Ovary (tissue), 3 donors: ENCODE measurements around the gene SAXO2.

Experiments
- EP300 ChIP-seq: sonication (generic); formaldehyde crosslinking; IDR thresholded peaks from one replicate; pipeline ENCODE4 v1.6.1; 2017; ENCODE audit warnings: antibody characterized with exemption
- POLR2A ChIP-seq: fragments of 450-650 bp; IDR thresholded peaks from one replicate; pipeline ENCODE4 v1.6.1; 2017; ENCODE audit warnings: antibody characterized with exemption, mild to moderate bottlenecking, moderate library complexity
- TF ChIP-seq, protein P1 (sequence below), 3 donors: fragments of 450-650 bp in 2 of 3; fragments of 200-600 bp in 1 of 3; IDR thresholded peaks; one replicate each; pipeline versions ENCODE4 v1.5.1 to v1.8.0; 2016 to 2022; ENCODE audit warnings: antibody characterized with exemption in 3 of 3, mild to moderate bottlenecking in 1 of 3
- donor health status: DM: no; HTN: no; CAD: no.

DNA sequence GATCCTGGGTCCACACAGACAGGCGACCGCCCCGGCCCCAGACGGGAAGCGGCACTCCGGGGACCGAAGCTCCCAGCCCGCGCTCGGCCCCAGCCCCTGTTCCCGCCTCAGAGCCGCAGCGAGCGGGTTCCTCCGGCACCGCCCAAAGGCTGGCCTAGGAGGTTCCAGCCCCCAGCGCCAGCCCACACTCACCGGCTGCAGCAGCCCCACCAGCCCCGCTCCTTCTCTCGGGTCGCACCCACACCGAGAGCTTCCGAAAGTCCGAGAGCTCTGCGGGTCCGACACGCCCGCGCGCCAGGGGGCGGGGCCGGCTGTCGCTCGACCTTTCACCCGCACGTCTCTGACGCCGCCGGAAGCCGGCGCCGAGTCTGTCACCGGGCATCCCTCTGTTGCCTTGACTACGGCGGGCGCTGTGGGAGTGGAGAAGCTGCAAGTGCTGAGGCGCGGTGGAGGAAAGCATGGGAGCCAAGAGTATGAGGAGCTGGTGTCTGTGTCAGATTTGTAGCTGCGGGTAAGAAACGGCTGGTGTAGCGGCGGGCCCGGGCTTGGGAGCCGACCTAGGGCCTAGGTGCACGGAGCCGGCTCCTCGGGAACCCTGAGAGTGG, at the start of gene SAXO2, which contains the start of gene EFL1:
- TF ChIP-seq, protein P1, sequence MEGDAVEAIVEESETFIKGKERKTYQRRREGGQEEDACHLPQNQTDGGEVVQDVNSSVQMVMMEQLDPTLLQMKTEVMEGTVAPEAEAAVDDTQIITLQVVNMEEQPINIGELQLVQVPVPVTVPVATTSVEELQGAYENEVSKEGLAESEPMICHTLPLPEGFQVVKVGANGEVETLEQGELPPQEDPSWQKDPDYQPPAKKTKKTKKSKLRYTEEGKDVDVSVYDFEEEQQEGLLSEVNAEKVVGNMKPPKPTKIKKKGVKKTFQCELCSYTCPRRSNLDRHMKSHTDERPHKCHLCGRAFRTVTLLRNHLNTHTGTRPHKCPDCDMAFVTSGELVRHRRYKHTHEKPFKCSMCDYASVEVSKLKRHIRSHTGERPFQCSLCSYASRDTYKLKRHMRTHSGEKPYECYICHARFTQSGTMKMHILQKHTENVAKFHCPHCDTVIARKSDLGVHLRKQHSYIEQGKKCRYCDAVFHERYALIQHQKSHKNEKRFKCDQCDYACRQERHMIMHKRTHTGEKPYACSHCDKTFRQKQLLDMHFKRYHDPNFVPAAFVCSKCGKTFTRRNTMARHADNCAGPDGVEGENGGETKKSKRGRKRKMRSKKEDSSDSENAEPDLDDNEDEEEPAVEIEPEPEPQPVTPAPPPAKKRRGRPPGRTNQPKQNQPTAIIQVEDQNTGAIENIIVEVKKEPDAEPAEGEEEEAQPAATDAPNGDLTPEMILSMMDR (IDR thresholded peaks at IDR 0.05), result no peak
- TF ChIP-seq EP300 (no peak), POLR2A (no peak)
